LNCAP (cell line): ENCODE data around the gene RSPH1.

Experiments used
- CTCF ChIP-seq: fragments of 450-650 bp; IDR thresholded peaks from 2 replicates; pipeline ENCODE4 v1.5.1; 2017; ENCODE audit warnings: mild to moderate bottlenecking

Gene RSPH1

GRCh38 chr21:42509244-42509643 is 13.2 kb upstream of the RSPH1 start:
- no peak for TF ChIP-seq CTCF

GRCh38 chr21:42508371-42508770 is 12.3 kb upstream of the RSPH1 start:
- no peak for TF ChIP-seq CTCF

- no peak for TF ChIP-seq CTCF
Observed at GRCh38 chr21:42507418-42507817, 11.4 kb upstream of the RSPH1 start.

- TF ChIP-seq CTCF, result no peak
Observed at GRCh38 chr21:42505090-42505726, 9.2 kb upstream of the RSPH1 start.

- TF ChIP-seq CTCF, result no peak
Observed at GRCh38 chr21:42503711-42504110, 7.7 kb upstream of the RSPH1 start.

- no peak for TF ChIP-seq CTCF
Observed at GRCh38 chr21:42500736-42501135, 4.7 kb upstream of the RSPH1 start.

- no peak for TF ChIP-seq CTCF
Observed at GRCh38 chr21:42500225-42500624, 4.2 kb upstream of the RSPH1 start.
